Osteoblast (primary cell): ENCODE results near the gene EXOC4. TPM values are rescaled to one million over a fixed set of nuclear protein-coding genes. Genes with fewer than 3 reads are reported as not detected.

Experiments
- DNase-seq: peaks from one replicate; pipeline ENCODE4 v3.0.0; 2011; ENCODE audit warnings: low spot score, mixed read lengths; ENCODE audit not compliant: insufficient read length; ENCODE audit errors: missing footprints
- H2AFZ ChIP-seq: 2 replicates; pipeline ENCODE4 v1.6.0; 2011; ENCODE audit warnings: mild to moderate bottlenecking, low read length
- H3K27ac ChIP-seq: 2 replicates; pipeline ENCODE4 v1.5.1; 2011; ENCODE audit warnings: mild to moderate bottlenecking, low read depth, low read length, moderate library complexity
- H3K27me3 ChIP-seq: 2 replicates; pipeline ENCODE4 v1.6.0; 2012; ENCODE audit warnings: mild to moderate bottlenecking, control low read depth, inconsistent platforms, low read length, moderate library complexity; ENCODE audit not compliant: insufficient read depth
- H3K36me3 ChIP-seq: 2 replicates; pipeline ENCODE4 v1.5.1; 2011; ENCODE audit warnings: mild to moderate bottlenecking, low read length, control low read depth, moderate library complexity; ENCODE audit not compliant: insufficient read depth
- H3K4me1 ChIP-seq: 2 replicates; pipeline ENCODE4 v1.5.1; 2011; ENCODE audit warnings: mild to moderate bottlenecking, low read length, control low read depth, moderate library complexity; ENCODE audit not compliant: insufficient read depth
- H3K4me2 ChIP-seq: 2 replicates; pipeline ENCODE4 v1.6.0; 2011; ENCODE audit warnings: mild to moderate bottlenecking, low read length; ENCODE audit not compliant: insufficient read depth
- H3K4me3 ChIP-seq: fragments of 200-600 bp; sonication (generic); 3 replicates; pipeline ENCODE4 v1.5.1; 2012; ENCODE audit warnings: mild to moderate bottlenecking, low read length, inconsistent platforms; ENCODE audit not compliant: insufficient read depth
- H3K79me2 ChIP-seq: 2 replicates; pipeline ENCODE4 v1.6.0; 2012; ENCODE audit warnings: mild to moderate bottlenecking, low read length, control low read depth, inconsistent platforms; ENCODE audit not compliant: insufficient read depth
- H3K9me3 ChIP-seq: 2 replicates; pipeline ENCODE4 v1.5.1; 2011; ENCODE audit warnings: low read depth, low read length, control low read depth
- H4K20me1 ChIP-seq: 2 replicates; pipeline ENCODE4 v1.6.0; 2012; ENCODE audit warnings: mild to moderate bottlenecking, low read length, control low read depth; ENCODE audit not compliant: insufficient read depth
- total RNA-seq: library from RNA; depleted of rRNA; stranded (reverse); fragments of >200 nt; gene quantifications from 2 replicates; pipeline ENCODE4 v1.2.3, GENCODE V29; 2012
- TF ChIP-seq, protein P1 (sequence below): IDR thresholded peaks from 2 replicates; pipeline ENCODE4 v1.5.1; 2011; ENCODE audit warnings: mild to moderate bottlenecking, low read depth, low read length, moderate library complexity; ENCODE audit errors: extremely low read depth

The EXOC4 gene
- total RNA-seq, 1 donor: 134 TPM

GRCh38 chr7:133237545-133237944, 15.3 kb upstream of the EXOC4 start:
- H3K79me2 ChIP-seq: no peaks in the 10 kb centered on the region
- H3K9me3 ChIP-seq: no peaks in the 10 kb centered on the region
- no peaks in the 10 kb centered on the region for H3K36me3 ChIP-seq
- no peaks in the 10 kb centered on the region for H3K4me1 ChIP-seq
- H3K27me3 ChIP-seq: peaks cover 4% of the 10 kb centered on the region
- H3K4me2 ChIP-seq: no peak overlapping the region
- H3K4me3 ChIP-seq: no peak overlapping the region
- no peak for DNase-seq
- H3K27ac ChIP-seq: no peak overlapping the region
- no peaks in the 10 kb centered on the region for H4K20me1 ChIP-seq
- no peak overlapping the region for H2AFZ ChIP-seq
- TF ChIP-seq, protein P1, sequence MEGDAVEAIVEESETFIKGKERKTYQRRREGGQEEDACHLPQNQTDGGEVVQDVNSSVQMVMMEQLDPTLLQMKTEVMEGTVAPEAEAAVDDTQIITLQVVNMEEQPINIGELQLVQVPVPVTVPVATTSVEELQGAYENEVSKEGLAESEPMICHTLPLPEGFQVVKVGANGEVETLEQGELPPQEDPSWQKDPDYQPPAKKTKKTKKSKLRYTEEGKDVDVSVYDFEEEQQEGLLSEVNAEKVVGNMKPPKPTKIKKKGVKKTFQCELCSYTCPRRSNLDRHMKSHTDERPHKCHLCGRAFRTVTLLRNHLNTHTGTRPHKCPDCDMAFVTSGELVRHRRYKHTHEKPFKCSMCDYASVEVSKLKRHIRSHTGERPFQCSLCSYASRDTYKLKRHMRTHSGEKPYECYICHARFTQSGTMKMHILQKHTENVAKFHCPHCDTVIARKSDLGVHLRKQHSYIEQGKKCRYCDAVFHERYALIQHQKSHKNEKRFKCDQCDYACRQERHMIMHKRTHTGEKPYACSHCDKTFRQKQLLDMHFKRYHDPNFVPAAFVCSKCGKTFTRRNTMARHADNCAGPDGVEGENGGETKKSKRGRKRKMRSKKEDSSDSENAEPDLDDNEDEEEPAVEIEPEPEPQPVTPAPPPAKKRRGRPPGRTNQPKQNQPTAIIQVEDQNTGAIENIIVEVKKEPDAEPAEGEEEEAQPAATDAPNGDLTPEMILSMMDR: no peak

GRCh38 chr7:133240302-133240701, 12.6 kb upstream of the EXOC4 start:
- Histone ChIP-seq H3K27me3 (peaks cover 4% of the 10 kb centered on the region), H3K9me3 (no peaks in the 10 kb centered on the region), H2AFZ (no peak overlapping the region), H3K79me2 (no peaks in the 10 kb centered on the region), H3K27ac (no peak overlapping the region), H3K4me2 (no peak overlapping the region), H3K4me1 (no peaks in the 10 kb centered on the region), H3K4me3 (no peak overlapping the region), H4K20me1 (no peaks in the 10 kb centered on the region), H3K36me3 (no peaks in the 10 kb centered on the region)
- TF ChIP-seq, protein P1: no peak
- DNase-seq: no peak

- TF ChIP-seq, protein P1: no peak
- no peak for DNase-seq
These were observed 6.3 kb upstream of the EXOC4 start for GRCh38 chr7:133246558-133246957.

GRCh38 chr7:133248901-133249300, 4.0 kb upstream of the EXOC4 start:
- H3K9me3 ChIP-seq: no peaks in the 10 kb centered on the region
- H3K36me3 ChIP-seq: no peaks in the 10 kb centered on the region
- no peak for DNase-seq
- H3K4me1 ChIP-seq: peaks cover 5% of the 10 kb centered on the region
- no peaks in the 10 kb centered on the region for H4K20me1 ChIP-seq
- TF ChIP-seq, protein P1: no peak
- H3K4me3 ChIP-seq: no peak overlapping the region
- H2AFZ ChIP-seq: no peak overlapping the region
- H3K4me2 ChIP-seq: no peak overlapping the region
- H3K27ac ChIP-seq: no peak overlapping the region
- H3K27me3 ChIP-seq: no peaks in the 10 kb centered on the region
- peaks cover 10% of the 10 kb centered on the region for H3K79me2 ChIP-seq

More at GRCh38 chr7:133246558-133246957, 6.3 kb upstream of the EXOC4 start:
- Histone ChIP-seq H2AFZ (no peak overlapping the region), H3K36me3 (no peaks in the 10 kb centered on the region), H3K79me2 (no peaks in the 10 kb centered on the region), H3K4me2 (no peak overlapping the region), H3K9me3 (no peaks in the 10 kb centered on the region), H3K27ac (no peak overlapping the region), H4K20me1 (no peaks in the 10 kb centered on the region), H3K4me3 (no peak overlapping the region), H3K27me3 (no peaks in the 10 kb centered on the region), H3K4me1 (no peaks in the 10 kb centered on the region)
